Measurements from ENCODE around the gene HSD3B7.
A peak's percentile ranks its signal among the peaks of the same experiment; 100 is the strongest.

Gene HSD3B7

DNA sequence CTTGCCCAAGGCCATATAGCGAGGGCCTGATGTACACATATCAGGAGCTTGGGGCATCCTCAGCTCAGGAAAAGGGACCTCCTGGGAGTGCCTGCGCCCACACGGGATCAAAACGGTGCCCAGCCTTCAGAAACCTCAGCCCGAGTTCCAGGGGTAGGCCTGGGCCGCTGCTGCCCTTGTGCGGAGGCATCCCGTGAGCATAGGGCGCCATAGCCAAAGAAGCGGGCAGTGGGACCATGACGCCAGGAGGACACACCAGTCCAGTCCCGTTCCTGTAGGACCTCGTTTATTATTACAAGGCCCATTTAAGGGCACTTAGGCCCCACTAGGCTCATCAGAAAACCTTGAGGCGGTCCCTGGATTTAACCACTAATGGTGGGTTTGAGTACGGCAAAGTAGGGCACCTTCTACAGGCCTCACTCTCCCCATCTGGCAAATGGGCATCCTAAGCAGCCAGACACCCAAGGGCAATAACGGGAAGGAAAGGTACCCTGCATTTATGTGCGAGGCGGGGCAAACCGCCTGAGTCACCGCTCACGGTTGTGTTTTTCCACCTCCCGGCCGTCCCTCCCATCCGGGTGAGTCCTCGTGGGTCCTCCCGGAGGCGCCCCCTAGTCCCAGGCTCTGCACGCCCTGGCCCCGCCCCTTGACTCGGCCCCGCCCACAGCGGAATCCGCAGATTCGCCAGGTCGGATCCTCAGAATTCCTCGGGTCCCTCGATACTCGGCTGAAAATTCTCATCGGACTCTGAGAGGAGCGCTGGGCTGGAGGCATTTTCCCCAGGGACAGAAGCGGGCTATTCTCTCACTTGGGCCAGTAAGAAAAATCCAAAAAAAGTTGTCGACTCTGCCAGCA, 28.2 kb upstream of the HSD3B7 start:
- peak; percentile 87 to 89 for DNase-seq (ENCODE audit: low read depth in 2 of 2)

DNA sequence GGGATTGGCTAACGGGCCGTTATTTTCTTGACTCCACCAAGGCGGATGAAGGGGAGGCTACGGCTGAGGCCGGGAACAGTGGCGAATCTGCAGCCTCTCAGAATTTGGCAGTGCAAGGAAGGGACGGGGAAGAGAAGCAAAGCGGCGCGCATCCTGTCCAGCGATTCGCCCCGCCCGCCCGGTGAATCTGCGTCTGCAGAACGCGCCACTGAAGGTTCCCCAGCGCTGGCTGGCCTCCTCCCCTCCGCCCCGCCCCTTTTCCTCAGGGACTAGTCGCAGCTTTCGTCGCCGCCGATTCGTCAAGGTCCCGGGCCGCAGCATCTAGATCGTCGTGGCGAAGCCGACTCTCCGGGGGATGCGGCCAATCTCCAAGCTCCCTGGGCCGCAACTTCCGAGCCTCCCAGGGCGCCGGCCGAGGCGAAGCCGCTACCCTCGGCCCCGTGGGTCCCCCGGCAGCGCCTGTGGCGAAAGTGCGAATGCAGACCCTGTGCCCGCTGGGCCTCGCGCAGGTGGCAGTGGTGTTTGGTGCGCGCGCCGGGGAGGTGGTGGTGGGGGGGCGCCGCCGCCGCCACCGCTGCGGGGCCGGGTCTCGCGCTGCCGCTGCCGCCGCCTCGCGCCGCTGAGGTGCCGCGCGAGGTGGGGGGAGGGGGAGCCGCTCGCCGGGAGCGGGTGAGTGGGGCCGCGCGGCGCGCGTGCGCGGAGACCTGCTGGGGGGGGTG, 27.4 kb upstream of the HSD3B7 start, which contains the start of gene SETD1A:
SETD1A (plus strand) TSS at position 299 of the 719 bp plus-strand sequence. CDS start 978 bp downstream, outside the sequence.
- DNase-seq (ENCODE audit: low read depth in 2 of 2), result peak; percentile 91 to 96

DNA sequence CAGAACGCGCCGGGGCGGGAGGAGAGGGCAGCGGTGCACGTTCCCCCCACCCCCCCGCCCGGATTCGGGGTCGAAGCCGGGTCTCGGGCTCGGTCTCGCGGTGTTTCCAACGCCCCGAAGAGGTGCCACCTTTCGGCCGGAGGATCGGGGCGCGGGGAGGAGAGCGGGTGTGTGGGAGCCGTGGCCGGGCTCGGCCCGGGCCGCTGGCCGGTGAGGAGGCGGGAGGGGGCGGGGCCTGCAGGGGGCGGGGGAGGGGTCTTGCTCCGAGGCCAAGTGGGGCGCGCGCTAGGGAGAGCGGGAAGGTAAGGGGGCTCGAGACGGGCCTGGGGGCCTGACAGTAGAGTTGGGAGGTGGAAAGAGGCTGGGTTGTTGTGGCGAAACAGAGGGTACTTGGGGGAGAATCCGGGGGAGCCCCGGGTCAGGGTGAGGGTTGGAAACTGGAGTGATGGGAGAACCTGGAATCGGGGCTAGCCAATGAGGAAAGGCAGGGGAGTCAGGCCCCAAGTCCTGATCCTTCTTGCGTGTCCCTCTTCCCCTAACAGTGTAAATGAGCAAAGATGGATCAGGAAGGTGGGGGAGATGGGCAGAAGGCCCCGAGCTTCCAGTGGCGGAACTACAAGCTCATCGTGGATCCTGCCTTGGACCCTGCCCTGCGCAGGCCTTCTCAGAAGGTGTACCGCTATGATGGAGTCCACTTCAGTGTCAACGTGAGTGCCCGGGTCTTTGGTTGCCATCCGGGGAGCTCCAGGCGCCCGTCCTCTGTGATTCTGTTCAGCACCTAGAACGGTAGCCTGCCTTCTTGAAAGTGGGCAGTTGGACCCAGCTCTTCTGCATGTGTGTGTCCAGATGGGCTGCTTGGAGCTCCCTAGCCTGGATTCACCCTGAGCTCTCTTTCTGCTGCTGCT, 26.6 kb upstream of the HSD3B7 start:
- DNase-seq (ENCODE audit: low read depth in 2 of 2), result no peak

DNA sequence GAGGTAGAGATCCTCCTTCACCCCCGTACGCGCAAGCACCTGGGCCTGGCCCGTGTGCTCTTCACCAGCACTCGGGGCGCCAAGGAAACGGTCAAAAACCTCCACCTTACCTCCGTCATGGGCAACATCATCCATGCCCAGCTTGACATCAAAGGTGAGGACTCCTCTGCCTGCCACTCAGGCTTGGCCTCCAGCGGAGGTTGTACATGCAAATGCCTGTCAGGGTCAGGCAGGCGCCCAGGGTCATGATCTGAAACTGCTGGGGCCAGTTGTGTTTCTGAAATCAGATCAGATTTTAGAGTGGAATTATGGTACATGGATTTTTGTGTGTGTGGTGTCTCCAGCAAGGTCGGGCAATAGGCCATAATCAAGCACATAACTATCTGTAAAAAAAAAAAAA, 23.6 kb upstream of the HSD3B7 start:
- no peak for DNase-seq (ENCODE audit: low read depth in 2 of 2)

DNA sequence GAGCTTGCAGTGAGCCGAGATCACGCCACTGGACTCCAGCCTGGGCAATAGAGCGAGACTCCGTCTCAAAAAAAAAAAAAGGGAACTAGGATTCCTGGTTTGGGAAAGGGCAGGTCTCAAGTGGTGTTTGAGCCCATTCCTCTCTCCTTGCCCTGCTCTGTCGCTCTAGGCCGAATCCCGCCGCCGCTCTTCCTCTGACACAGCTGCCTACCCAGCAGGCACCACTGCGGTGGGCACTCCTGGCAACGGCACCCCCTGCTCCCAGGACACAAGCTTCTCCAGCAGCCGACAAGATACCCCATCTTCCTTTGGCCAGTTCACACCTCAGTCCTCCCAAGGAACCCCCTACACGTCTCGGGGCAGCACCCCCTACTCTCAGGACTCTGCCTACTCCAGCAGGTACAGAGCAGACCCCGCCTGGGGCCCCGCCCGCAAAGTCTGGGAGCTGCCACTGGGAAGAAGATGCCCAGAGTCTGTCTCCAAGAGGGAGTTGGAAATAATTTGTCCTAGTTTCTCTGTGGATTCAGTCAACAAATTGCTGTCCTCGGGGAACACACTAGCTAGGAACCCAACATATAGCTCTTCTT, 21.0 kb upstream of the HSD3B7 start:
- DNase-seq (ENCODE audit: low read depth in 2 of 2), result no peak

DNA sequence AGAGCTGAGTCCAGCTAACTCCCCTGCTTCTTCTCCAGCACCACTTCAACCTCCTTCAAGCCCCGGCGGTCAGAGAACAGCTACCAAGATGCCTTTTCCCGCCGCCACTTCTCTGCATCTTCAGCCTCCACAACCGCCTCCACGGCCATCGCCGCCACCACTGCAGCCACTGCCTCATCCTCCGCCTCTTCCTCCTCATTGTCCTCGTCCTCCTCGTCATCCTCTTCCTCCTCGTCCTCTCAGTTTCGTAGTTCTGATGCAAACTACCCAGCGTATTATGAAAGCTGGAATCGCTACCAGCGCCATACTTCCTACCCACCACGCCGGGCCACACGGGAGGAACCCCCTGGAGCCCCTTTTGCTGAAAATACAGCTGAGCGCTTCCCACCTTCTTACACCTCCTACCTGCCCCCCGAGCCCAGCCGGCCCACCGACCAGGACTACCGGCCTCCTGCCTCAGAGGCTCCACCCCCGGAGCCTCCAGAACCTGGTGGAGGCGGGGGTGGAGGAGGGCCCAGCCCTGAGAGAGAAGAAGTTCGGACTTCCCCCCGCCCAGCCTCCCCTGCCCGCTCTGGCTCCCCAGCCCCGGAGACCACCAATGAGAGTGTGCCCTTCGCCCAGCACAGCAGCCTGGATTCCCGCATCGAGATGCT, 20.3 kb upstream of the HSD3B7 start:
- DNase-seq (ENCODE audit: low read depth in 2 of 2), result no peak

DNA sequence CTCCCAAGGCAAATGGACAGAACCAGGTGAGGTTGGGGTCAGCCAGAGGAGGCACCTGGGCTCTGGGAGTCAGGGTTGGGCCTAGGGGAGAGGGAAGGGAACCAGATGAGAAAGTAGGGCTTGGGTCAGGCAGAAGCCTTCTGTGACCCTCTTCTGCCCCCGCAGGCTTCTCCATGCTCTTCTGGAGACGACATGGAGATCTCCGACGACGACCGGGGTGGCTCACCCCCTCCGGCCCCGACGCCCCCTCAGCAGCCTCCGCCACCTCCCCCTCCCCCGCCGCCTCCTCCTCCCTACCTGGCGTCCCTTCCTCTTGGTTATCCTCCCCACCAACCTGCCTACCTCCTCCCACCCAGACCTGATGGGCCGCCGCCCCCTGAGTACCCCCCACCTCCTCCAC, 19.6 kb upstream of the HSD3B7 start:
- no peak for DNase-seq (ENCODE audit: low read depth in 2 of 2)

DNA sequence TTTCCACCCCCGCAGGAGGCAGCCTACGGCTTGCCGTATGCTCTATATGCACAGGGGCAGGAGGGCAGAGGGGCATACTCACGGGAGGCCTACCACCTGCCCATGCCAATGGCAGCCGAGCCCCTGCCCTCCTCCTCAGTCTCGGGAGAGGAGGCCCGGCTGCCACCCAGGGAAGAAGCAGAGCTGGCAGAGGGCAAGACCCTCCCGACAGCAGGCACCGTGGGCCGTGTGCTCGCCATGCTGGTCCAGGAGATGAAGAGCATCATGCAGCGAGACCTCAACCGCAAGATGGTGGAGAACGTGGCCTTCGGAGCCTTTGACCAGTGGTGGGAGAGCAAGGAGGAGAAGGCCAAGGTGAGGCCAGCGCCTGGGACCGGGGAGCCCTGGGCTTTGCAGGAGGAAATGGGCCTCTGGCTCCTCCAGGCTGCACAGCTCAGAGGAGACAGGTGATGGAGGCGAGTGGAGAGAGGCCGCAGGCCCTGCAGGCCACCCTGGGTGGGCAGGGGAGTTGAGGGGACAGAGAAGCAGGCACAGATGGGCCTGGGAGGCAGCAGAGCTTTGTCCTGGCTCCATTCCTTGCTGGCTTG, 18.9 kb upstream of the HSD3B7 start:
- no peak for DNase-seq (ENCODE audit: low read depth in 2 of 2)

DNA sequence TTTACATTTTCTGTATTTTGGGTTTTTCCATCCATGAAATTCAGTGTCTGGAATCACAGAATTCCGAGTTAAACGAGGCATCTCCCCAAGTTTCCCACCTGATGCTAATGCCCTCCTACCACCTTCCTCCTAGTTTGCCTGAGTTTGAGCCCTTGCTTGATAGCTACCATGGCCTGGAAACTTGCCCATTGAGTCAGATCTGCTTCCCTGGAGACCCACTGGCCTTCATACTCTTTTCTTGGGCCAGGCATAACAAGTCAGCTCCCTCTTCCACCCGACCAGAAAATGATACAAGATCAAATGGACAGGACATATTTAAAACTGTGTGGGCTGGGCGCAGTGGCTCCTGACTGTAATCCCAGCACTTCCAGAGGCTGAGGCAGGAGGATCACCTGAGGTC, 17.2 kb upstream of the HSD3B7 start:
- DNase-seq (ENCODE audit: low read depth in 2 of 2), result no peak

DNA sequence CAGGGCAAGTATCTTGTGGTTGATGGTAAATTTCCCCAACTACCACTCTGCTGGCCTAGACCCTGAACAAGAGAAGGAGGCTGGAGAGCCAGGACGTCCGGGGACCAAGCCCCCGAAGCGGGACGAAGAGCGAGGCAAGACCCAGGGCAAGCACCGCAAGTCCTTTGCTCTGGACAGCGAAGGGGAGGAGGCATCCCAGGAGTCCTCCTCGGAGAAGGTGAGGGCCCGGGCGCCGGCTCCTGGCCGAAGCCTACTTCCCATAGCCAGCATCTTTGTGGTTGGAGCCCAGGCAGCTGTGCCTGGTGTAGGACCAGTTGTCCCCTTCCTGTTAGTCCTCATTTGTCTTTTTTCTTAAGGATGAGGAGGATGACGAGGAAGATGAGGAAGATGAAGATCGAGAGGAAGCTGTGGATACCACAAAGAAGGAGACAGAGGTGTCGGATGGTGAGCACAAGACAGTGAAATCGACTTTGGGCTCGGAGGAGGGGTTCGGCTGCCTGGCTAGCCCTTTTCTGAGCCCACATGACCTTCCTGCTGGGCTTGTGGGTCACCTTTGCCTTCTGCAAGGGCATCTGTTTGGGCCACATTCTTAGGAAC, 15.7 kb upstream of the HSD3B7 start:
- DNase-seq (ENCODE audit: low read depth in 2 of 2), result no peak

DNA sequence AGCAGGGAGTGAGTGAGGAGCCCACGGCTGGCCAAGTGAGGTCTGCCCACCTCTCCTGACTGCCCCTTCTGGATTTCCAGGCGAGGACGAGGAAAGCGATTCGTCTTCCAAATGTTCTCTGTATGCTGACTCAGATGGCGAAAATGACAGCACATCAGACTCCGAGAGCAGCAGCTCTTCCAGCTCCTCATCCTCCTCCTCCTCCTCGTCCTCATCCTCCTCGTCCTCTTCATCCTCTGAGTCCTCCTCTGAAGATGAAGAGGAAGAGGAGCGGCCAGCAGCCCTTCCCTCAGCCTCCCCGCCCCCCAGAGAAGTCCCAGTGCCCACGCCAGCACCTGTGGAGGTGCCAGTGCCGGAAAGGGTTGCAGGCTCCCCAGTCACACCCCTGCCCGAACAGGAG, 13.7 kb upstream of the HSD3B7 start:
- no peak for DNase-seq (ENCODE audit: low read depth in 2 of 2)

DNA sequence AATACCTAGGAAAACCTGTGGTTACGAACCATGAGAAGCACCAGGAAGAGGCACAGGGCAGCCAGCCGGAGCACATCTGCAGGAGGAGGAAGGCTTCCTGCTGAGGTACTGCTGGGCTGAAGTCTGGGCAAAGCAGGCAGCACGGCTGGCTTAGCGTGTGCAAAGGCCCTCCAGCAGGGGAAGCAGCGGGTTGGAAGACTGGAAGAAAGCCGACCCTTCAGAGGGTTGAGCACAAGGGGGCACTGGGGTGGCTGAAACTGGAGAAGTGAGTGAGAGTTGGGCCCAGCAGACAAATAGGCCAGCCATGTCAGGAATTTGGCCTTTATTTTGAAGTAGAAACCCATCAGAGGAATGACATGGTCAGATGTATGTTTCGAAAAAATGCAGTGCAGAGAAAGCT, 12.1 kb upstream of the HSD3B7 start:
- DNase-seq (ENCODE audit: low read depth in 2 of 2), result no peak

DNA sequence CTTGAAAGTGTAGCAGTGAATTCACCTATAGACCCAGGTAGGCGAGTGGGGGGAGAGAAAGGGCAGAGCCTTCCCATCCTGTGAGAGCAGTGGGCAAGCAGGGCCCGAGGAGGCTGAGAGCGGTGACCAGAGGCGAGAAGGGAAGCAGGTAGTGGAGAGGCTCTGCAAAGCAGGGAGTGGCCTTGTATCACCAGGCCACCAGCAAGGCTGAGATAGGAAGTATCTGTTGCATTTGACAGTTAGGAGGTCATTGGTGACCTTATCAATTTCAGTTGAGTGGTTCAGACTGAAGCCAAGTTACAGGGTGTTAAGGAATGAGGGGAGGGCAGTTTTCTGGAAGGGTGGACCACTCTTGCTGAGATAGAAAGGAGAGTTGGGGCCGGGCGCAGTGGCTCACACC, 10.7 kb upstream of the HSD3B7 start:
- DNase-seq (ENCODE audit: low read depth in 2 of 2), result no peak

DNA sequence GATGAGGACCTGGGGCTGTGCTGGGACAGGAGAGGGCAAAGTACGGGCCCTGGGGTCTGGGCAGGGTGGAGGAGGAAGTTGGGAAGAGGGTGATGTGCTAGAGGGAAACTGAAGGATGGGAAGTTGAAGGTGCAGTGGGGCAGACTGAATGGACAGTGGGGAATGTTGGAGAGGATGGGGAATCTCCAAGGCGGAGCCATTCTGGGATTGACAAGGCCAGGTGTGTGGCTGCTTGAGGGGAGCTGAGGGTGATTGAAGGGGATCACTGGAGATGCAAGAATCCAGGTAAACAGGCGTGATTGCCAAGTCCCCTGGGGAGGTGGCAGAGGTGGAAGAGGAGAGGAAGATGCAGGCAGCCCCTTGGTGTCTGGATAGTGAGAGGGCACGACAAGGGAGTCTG, 8.5 kb upstream of the HSD3B7 start:
- DNase-seq (ENCODE audit: low read depth in 2 of 2), result no peak

DNA sequence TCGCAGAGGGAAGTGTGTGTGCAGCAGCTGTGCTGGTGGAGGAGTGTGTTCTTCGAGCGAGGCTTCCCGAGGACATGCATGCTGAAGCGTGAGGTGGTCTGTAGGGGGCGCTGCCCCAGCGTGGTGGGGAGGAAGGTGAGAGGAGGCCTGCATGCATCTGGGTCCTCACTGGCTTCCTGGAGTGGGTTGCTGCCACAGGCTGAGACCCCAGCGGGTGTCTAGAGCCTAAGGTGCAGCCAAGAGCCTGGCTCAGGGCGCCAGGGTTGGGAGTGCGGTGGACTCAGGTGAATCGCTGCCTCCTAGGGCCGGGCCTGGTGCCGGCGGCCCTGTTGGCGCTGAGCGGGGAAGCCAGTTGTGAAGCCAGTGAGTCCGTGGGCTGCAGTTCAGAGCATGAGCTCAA, 7.5 kb upstream of the HSD3B7 start:
- DNase-seq (ENCODE audit: low read depth in 2 of 2), result no peak

DNA sequence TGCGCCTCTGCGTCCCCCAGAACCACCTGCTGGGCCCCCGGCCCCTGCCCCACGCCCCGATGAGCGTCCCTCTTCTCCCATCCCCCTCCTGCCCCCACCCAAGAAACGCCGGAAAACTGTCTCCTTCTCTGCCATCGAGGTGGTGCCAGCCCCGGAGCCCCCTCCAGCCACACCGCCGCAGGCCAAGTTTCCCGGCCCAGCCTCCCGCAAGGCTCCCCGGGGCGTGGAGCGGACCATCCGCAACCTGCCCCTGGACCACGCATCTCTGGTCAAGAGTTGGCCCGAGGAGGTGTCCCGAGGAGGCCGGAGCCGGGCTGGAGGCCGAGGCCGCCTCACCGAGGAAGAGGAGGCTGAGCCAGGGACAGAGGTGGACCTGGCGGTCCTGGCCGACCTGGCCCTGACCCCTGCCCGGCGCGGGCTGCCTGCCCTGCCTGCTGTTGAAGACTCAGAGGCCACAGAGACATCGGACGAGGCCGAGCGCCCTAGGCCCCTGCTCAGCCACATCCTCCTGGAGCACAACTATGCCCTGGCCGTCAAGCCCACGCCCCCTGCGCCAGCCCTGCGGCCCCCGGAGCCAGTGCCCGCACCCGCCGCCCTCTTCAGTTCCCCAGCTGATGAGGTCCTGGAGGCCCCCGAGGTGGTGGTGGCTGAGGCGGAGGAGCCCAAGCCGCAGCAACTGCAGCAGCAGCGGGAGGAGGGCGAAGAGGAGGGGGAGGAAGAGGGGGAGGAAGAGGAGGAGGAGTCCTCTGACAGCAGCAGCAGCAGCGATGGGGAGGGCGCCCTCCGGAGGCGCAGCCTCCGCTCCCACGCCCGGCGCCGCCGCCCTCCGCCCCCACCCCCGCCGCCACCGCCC, 5.6 kb upstream of the HSD3B7 start:
- DNase-seq (ENCODE audit: low read depth in 2 of 2), result no peak

DNA sequence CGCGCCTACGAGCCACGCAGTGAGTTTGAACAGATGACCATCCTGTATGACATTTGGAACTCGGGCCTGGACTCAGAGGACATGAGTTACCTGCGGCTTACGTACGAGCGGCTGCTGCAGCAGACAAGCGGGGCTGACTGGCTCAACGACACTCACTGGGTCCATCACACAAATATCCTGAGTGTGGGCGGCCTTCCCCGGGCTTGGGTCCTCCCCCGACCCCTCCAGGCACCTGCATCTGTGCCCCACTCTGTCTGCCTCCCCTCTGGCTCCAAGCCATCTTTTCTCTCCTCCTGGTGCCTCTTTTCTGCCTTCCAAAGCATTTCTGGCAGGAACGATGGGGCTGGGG, 5.0 kb upstream of the HSD3B7 start:
- DNase-seq (ENCODE audit: low read depth in 2 of 2), result no peak

DNA sequence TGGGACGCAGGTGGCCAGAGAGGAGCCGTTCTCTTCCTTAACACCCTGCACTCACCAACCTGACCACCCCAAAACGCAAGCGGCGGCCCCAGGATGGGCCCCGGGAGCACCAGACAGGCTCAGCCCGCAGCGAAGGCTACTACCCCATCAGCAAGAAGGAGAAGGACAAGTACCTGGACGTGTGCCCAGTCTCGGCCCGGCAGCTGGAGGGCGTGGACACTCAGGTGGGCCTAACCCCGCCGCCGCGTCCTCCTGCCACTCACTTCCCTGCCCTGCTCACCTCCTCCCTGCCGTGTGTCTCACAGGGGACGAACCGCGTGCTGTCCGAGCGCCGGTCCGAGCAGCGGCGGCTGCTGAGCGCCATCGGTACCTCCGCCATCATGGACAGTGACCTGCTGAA, 4.6 kb upstream of the HSD3B7 start:
- no peak for DNase-seq (ENCODE audit: low read depth in 2 of 2)

DNA sequence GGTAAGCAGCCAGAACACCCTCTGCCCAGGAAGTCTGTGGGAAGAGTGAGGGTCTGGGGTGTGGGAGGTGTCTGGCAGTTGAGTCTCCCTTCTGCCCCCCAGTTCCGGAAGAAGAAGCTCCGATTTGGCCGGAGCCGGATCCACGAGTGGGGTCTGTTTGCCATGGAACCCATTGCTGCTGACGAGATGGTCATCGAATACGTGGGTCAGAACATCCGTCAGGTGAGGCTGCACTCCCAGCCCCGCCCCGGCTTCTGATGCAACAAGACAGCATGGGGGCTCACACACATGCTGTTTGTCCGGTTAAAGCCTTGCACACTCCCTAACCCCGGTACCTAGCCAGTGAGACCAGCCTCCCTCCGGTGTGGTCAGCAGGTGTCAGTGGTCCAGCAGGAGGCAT, 4.0 kb upstream of the HSD3B7 start:
- DNase-seq (ENCODE audit: low read depth in 2 of 2), result no peak

Data from stimulated activated CD8-positive, alpha-beta memory T cell treated with anti-CD3 and anti-CD28 coated beads, Interleukin-15, amount 100 ng/mL, for 48 hours (primary cell).